H1 (cell line): ENCODE measurements around the gene LILRB1. TPM values are rescaled to one million over a fixed set of nuclear protein-coding genes. Genes with fewer than 3 reads are reported as not detected.

Experiments
- CTCF ChIA-PET: fragments of 300-600 bp; sonication (Branson Sonifier 250); formaldehyde crosslinking; loops from one replicate; lab custom pipeline; 2021; ENCODE audit not compliant: partially characterized antibody; lab: Charles Lee
- POLR2A ChIA-PET: fragments of 300-600 bp; sonication (Branson Sonifier 250); formaldehyde crosslinking; loops from one replicate; lab custom pipeline; 2021; ENCODE audit warnings: inconsistent platforms; ENCODE audit not compliant: partially characterized antibody; lab: Charles Lee
- DNase-seq, 2 experiments: peaks; one replicate each; pipeline versions ENCODE4 v3.0.0 to v3.0.0-alpha.2; 2010 to 2022; ENCODE audit warnings: low spot score in 2 of 2, low read depth in 1 of 2, mixed read lengths in 1 of 2
- FAIRE-seq: peaks from 2 replicates; lab custom pipeline; 2011; peaks lifted over from hg19 to GRCh38; lab: Jason Lieb, UNC
- H2AFZ ChIP-seq: 2 replicates; pipeline ENCODE4 v1.8.1; 2012; ENCODE audit warnings: low read length, inconsistent platforms
- H2AK5ac ChIP-seq: 2 replicates; pipeline ENCODE4 v1.6.1; 2013; ENCODE audit warnings: low read depth, low read length
- H2BK120ac ChIP-seq: replicated peaks from 2 replicates; pipeline ENCODE3; 2013; ENCODE audit warnings: low read depth, low read length, inconsistent platforms
- H2BK12ac ChIP-seq: 2 replicates; pipeline ENCODE4 v1.6.1; 2013; ENCODE audit warnings: low read depth, low read length
- H2BK15ac ChIP-seq: 2 replicates; pipeline ENCODE4 v1.6.1; 2013; ENCODE audit warnings: low read length
- H2BK20ac ChIP-seq: 2 replicates; pipeline ENCODE4 v1.6.1; 2013; ENCODE audit warnings: low read length
- H2BK5ac ChIP-seq: 2 replicates; pipeline ENCODE4 v1.6.1; 2013; ENCODE audit warnings: low read depth, low read length
- H3K14ac ChIP-seq: 2 replicates; pipeline ENCODE4 v1.6.1; 2013; ENCODE audit warnings: inconsistent platforms; ENCODE audit not compliant: insufficient read length
- H3K18ac ChIP-seq: 2 replicates; pipeline ENCODE4 v1.6.1; 2013; ENCODE audit warnings: low read length; ENCODE audit errors: extremely low read depth
- H3K23ac ChIP-seq: 2 replicates; pipeline ENCODE4 v1.6.1; 2013; ENCODE audit warnings: inconsistent platforms; ENCODE audit not compliant: insufficient read length
- H3K23me2 ChIP-seq: 2 replicates; pipeline ENCODE4 v1.6.1; 2013; ENCODE audit warnings: low read depth, low read length
- H3K27ac ChIP-seq: 2 replicates; pipeline ENCODE4 v1.6.1; 2011; ENCODE audit warnings: low read depth, low read length, inconsistent platforms
- H3K27me3 ChIP-seq, 4 experiments: replicated peaks in 1 of 4; 1 replicate in 1 of 4; 2 replicates in 3 of 4; pipeline versions ENCODE4 v1.6.1 to v1.8.1; 2011 to 2013; ENCODE audit warnings: low read length in 3 of 4, mild to moderate bottlenecking in 3 of 4, inconsistent platforms in 2 of 4, mixed read lengths in 2 of 4, moderate library complexity in 1 of 4; ENCODE audit not compliant: control insufficient read depth in 3 of 4, insufficient read depth in 3 of 4; ENCODE audit errors: extremely low read depth in 1 of 4
- H3K36me3 ChIP-seq, 4 experiments: 2 replicates each; pipeline versions ENCODE4 v1.6.1 to v1.8.1; 2011 to 2013; ENCODE audit warnings: mild to moderate bottlenecking in 4 of 4, low read length in 3 of 4, moderate library complexity in 2 of 4, control low read depth in 1 of 4, inconsistent platforms in 1 of 4; ENCODE audit not compliant: insufficient read depth in 4 of 4, control insufficient read depth in 2 of 4
- H3K4ac ChIP-seq: replicated peaks from 2 replicates; pipeline ENCODE3; 2013; ENCODE audit warnings: low read length, low read depth, mixed read lengths, inconsistent platforms; ENCODE audit not compliant: insufficient read length
- H3K4me1 ChIP-seq, 4 experiments: replicated peaks in 1 of 4; 1 replicate in 1 of 4; 2 replicates in 3 of 4; pipeline versions ENCODE4 v1.6.1 to v1.8.1; 2011 to 2013; ENCODE audit warnings: low read length in 3 of 4, inconsistent platforms in 2 of 4, mixed read lengths in 1 of 4; ENCODE audit not compliant: insufficient read depth in 4 of 4, control insufficient read depth in 3 of 4
- H3K4me2 ChIP-seq, 2 experiments: 2 replicates each; pipeline versions ENCODE4 v1.6.1 to v1.8.1; 2011 to 2013; ENCODE audit warnings: low read depth in 2 of 2, low read length in 2 of 2, control low read depth in 1 of 2, inconsistent platforms in 1 of 2, mild to moderate bottlenecking in 1 of 2; ENCODE audit not compliant: insufficient read depth in 1 of 2
- H3K4me3 ChIP-seq, 4 experiments: fragments of 200-600, 300-600 bp in 1 of 4; sonication (generic), shearing (Covaris generic), sonication (Bioruptor Twin) in 1 of 4; 2 replicates each; pipeline versions ENCODE4 v1.5.1 to v1.8.1; 2011 to 2016; ENCODE audit warnings: low read length in 4 of 4, low read depth in 3 of 4, control low read depth in 2 of 4, inconsistent platforms in 2 of 4, mild to moderate bottlenecking in 2 of 4, mixed read lengths in 1 of 4, moderate library complexity in 1 of 4; ENCODE audit not compliant: insufficient read depth in 2 of 4; ENCODE audit errors: extremely low read depth in 1 of 4
- H3K56ac ChIP-seq: replicated peaks from 2 replicates; pipeline ENCODE3; 2013; ENCODE audit warnings: low read depth, mild to moderate bottlenecking, mixed read lengths, low read length, inconsistent platforms; ENCODE audit not compliant: insufficient read length
- H3K79me1 ChIP-seq: 2 replicates; pipeline ENCODE4 v1.6.1; 2013; ENCODE audit warnings: low read depth, low read length, control low read depth
- H3K79me2 ChIP-seq, 2 experiments: 2 replicates each; pipeline versions ENCODE4 v1.6.1 to v1.8.1; 2012 to 2013; ENCODE audit warnings: low read length in 2 of 2, mild to moderate bottlenecking in 2 of 2, inconsistent platforms in 1 of 2; ENCODE audit not compliant: insufficient read depth in 2 of 2, control insufficient read depth in 1 of 2
- H3K9ac ChIP-seq, 4 experiments: replicated peaks in 1 of 4; 1 replicate in 1 of 4; 2 replicates in 3 of 4; pipeline versions ENCODE4 v1.6.1 to v1.8.1; 2011 to 2013; ENCODE audit warnings: low read depth in 3 of 4, low read length in 3 of 4, control low read depth in 2 of 4, mild to moderate bottlenecking in 2 of 4, moderate library complexity in 2 of 4, inconsistent platforms in 1 of 4; ENCODE audit errors: extremely low read depth in 1 of 4
- H3K9me3 ChIP-seq, 2 experiments: 2 replicates each; pipeline versions ENCODE4 v1.6.1 to v1.8.1; 2012 to 2013; ENCODE audit warnings: mild to moderate bottlenecking in 2 of 2, moderate library complexity in 2 of 2, control low read depth in 1 of 2, inconsistent platforms in 1 of 2, low read depth in 1 of 2, low read length in 1 of 2, mixed read lengths in 1 of 2; ENCODE audit not compliant: insufficient read depth in 2 of 2
- H4K20me1 ChIP-seq, 2 experiments: replicated peaks in 1 of 2; 2 replicates each; pipeline versions ENCODE3 to v1.8.1; 2011 to 2013; ENCODE audit warnings: inconsistent platforms in 2 of 2, low read length in 2 of 2, mild to moderate bottlenecking in 1 of 2; ENCODE audit not compliant: insufficient read depth in 2 of 2, control insufficient read depth in 1 of 2
- H4K5ac ChIP-seq: 2 replicates; pipeline ENCODE4 v1.6.1; 2013; ENCODE audit warnings: low read length, low read depth, mixed read lengths, inconsistent platforms; ENCODE audit not compliant: insufficient read length
- H4K8ac ChIP-seq: 2 replicates; pipeline ENCODE4 v1.8.0; 2013; ENCODE audit warnings: mild to moderate bottlenecking, moderate library complexity, low read length, inconsistent platforms; ENCODE audit not compliant: insufficient read depth; ENCODE audit errors: extremely low read depth
- H4K91ac ChIP-seq: replicated peaks from 2 replicates; pipeline ENCODE3; 2013; ENCODE audit warnings: low read length, mixed read lengths, inconsistent platforms; ENCODE audit not compliant: insufficient read length
- BRCA1 ChIP-seq: IDR thresholded peaks from 2 replicates; pipeline ENCODE4 v1.6.1; 2012; ENCODE audit warnings: low read depth, low read length, improper control_type of control experiment
- MAX ChIP-seq: IDR thresholded peaks from 2 replicates; pipeline ENCODE4 v1.6.1; 2012; ENCODE audit warnings: inconsistent platforms
- RBBP5 ChIP-seq: IDR thresholded peaks from 2 replicates; pipeline ENCODE4 v1.7.1; 2012; ENCODE audit warnings: low read depth, mild to moderate bottlenecking, inconsistent platforms, low read length, moderate library complexity, borderline replicate concordance
- RXRA ChIP-seq: IDR thresholded peaks from 2 replicates; pipeline ENCODE4 v1.6.1; 2011; ENCODE audit warnings: low read depth, mild to moderate bottlenecking, low read length, moderate library complexity; ENCODE audit not compliant: insufficient read depth
- TBP ChIP-seq: IDR thresholded peaks from 2 replicates; pipeline ENCODE4 v1.6.1; 2011; ENCODE audit warnings: low read depth, low read length, improper control_type of control experiment
- ZNF274 ChIP-seq: IDR thresholded peaks from 2 replicates; pipeline ENCODE4 v1.7.0; 2012; ENCODE audit warnings: low read length, borderline replicate concordance; ENCODE audit errors: extremely low read depth
- WGBS, 2 experiments: shearing (Covaris generic) in 1 of 2; methylation state at CpG; one replicate each; pipeline versions ENCODE4 v1.1.6 to v1.1.7; 2013 to 2015; ENCODE audit warnings: low lambda C conversion rate in 2 of 2, mixed read lengths in 2 of 2, inconsistent platforms in 1 of 2, low coverage in 1 of 2, missing lambda C conversion rate in 1 of 2; ENCODE audit not compliant: insufficient replicate concordance in 2 of 2, insufficient coverage in 1 of 2, insufficient read length in 1 of 2; ENCODE audit errors: extremely low coverage in 1 of 2, missing lambda C conversion rate in 1 of 2; 5-methylcytosine and 5-hydroxymethylcytosine counted together
- polyA plus RNA-seq, 7 experiments: library from polyadenylated mRNA; depleted of rRNA in 3 of 7; stranded (reverse) in 5 of 7; unstranded in 2 of 7; fragments of >200 nt in 5 of 7; fragments of 200-250 nt in 2 of 7; gene quantifications; 1 replicate in 5 of 7; 2 replicates in 1 of 7; 4 replicates in 1 of 7; pipeline versions ENCODE4 v1.2.1 to v1.2.3, GENCODE V29; 2011 to 2013; ENCODE audit warnings: missing spikeins in 2 of 7, mixed read lengths in 2 of 7
- total RNA-seq: library from RNA; stranded (reverse); fragmentation: NEBNext Ultra II Directional; extraction: Animal tissue kit (Norgen Biotek cat#: 25700); gene quantifications from 2 replicates; pipeline ENCODE4 v1.2.1, GENCODE V29; 2021

The LILRB1 gene
- total and polyA plus RNA-seq, 2 of the 8 experiments (the other 6 are each of a cell fraction or from before 2014, with no cell fraction given), result not detected

- H2AK5ac ChIP-seq, result no peak overlapping the region
- H3K23ac ChIP-seq, result no peak overlapping the region
- H3K4me3 ChIP-seq, result no peak overlapping the region
- H2BK120ac ChIP-seq, result no peak overlapping the region
- H3K23me2 ChIP-seq, result no peaks in the 10 kb centered on the region
- no peak overlapping the region for H2BK5ac ChIP-seq
- ChIA-PET POLR2A (no interaction called here), CTCF (interaction anchor here (1.2 kb wide), 1 partner anchor 14 kb away, joined by 3 read pairs; no protein-coding TSS in a partner anchor)
- H3K27me3 ChIP-seq, result no peaks in the 10 kb centered on the region; a peak in 1 of 7 replicates
- no peak overlapping the region for H4K8ac ChIP-seq
- H2BK15ac ChIP-seq, result no peak overlapping the region
- H3K79me1 ChIP-seq, result no peaks in the 10 kb centered on the region
- H4K20me1 ChIP-seq, result no peaks in the 10 kb centered on the region
- no peaks in the 10 kb centered on the region for H3K4me1 ChIP-seq
- H3K56ac ChIP-seq, result no peak overlapping the region
- no peak overlapping the region for H2BK12ac ChIP-seq
- H3K14ac ChIP-seq, result no peak overlapping the region
- H3K27ac ChIP-seq, result no peak overlapping the region
- H3K9ac ChIP-seq, result no peak overlapping the region
- no peaks in the 10 kb centered on the region for H3K36me3 ChIP-seq
- peaks cover 64 to 96% of the 10 kb centered on the region in 2 experiments for H3K9me3 ChIP-seq
- H3K4ac ChIP-seq, result no peak overlapping the region
- FAIRE-seq (no peak), DNase-seq (no peak)
- no peak overlapping the region for H4K91ac ChIP-seq
- no peak overlapping the region for H4K5ac ChIP-seq
- TF ChIP-seq ZNF274 (no peak), RXRA (no peak), MAX (no peak), RBBP5 (no peak), TBP (no peak), BRCA1 (no peak)
- H3K79me2 ChIP-seq, result no peaks in the 10 kb centered on the region
- H3K18ac ChIP-seq, result no peak overlapping the region
- WGBS, 2 experiments, result 78% methylated on average over 6 of the region's 6 CpGs; no CpG with 5 or more reads in 1 of the 2 experiments
- no peak overlapping the region for H2AFZ ChIP-seq
- H2BK20ac ChIP-seq, result no peak overlapping the region
- H3K4me2 ChIP-seq, result no peak overlapping the region
These were observed 30.7 kb downstream of the LILRB1 start for GRCh38 chr19:54660964-54661363.
